GM18870 (cell line): ENCODE data around the gene BCOR.

ENCODE experiments used
- ATAC-seq: cut with Tn5 transposase; IDR thresholded peaks from one replicate; pipeline ENCODE4 v1.9.1; 2021; ENCODE audit warnings: moderate library complexity; ENCODE audit not compliant: unreplicated experiment

The BCOR gene

DNA sequence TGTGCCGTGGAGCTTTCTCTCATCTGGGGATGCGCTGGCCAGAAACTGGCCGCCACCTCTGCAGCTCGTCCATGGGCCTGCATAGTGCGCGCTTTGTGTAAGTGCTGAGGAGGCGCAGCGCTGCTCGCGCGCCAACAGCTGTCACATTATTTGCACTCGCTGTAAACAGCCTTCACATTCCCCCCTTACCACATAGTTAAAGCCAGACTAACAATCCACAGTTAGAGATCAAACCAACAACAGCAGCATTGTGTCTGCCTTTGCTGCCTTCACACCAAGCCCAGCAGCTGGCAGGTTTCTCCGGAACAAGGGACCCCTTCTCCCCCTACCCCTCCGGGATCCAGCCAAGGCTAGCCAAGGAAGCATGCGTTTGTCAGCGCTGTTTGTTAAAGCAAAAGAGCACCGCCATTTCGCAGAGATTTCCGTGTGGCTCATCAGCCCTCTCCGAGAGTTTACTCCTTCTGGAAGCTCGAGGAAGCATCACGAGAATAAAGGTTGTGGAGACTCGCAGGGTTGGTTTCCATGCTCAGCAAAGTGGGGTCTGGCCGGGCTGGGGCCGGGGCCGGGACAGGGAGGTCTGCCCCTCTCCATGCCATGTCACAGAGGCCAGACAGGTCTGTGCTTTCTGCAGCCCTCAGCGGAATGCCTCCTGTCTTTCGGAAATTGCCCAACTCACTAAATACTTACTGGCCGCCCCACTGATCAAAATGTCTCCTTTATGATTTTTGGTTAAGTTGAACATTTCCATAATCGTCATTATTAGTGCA, 11.0 kb downstream of the BCOR start:
- ATAC-seq = no peak

DNA sequence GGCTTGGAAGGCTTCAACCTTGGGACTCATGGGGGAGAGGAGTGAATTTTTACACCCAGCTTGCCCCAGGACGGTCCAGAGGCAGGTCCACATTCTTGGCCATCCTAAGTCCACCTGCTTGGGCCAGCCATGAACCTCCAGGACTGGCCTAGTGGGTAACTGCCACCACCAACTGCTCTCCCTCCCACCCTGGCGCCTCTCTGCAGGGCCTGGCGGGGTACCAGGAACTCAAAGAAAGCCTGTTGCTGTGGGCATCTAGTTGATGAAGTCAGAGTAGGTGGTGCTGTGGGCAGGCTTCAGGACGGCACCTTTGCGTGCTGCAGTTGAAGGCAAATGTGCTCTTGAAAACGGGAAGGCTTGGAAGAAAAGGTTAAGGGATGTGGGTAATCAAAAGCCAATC, 12.0 kb downstream of the BCOR start:
- ATAC-seq = no peak

DNA sequence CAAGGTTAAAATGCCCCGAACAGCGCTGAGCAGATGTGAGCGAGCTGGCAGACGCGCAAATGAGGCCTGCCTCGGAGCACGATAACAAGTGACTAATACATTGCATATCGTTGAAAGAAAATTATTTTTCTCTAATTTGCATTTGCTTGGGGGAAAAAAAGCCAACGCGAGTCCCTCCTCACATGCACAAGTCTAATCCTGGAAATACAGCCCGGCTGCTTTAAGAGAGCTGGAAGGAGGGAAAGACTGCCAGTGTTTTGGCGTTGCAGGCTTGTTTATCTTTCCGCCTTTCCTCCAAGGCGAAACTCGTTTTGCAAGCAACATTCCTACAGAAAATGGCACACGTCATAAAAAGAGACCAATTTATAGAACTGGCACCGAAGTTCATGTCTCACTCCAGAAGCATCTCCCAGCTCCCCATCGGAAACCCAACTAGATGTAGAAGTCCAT, 12.6 kb downstream of the BCOR start:
- ATAC-seq = no peak

DNA sequence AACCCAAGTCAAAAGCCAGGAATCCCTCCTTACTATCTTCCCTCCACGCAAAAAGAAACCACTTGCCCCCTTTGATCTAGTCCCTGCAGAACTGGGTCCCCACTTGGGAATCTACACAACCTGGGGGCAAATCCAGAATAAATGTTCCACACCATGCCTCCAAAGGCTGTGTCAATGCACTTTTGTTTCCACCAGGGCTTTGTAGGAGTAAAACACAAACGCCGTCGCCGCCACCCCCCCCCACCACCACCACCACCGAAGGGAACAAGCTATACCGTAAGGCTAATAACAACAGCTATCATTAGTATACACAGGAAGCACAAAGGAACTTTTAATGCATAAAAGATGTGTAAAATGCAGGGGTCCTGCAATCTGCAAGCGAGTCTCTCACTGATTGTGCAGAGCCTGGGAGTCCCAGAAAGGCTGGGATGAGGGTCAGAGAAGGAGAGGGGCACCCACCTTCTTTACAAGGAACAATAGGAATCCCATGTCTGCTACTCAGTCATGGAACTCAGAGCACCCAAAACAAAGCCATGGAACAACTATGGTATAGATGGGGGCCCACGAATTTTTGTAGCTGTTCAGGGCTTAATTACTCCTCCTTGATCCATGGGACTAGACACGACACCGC, 13.2 kb downstream of the BCOR start:
- ATAC-seq = no peak

DNA sequence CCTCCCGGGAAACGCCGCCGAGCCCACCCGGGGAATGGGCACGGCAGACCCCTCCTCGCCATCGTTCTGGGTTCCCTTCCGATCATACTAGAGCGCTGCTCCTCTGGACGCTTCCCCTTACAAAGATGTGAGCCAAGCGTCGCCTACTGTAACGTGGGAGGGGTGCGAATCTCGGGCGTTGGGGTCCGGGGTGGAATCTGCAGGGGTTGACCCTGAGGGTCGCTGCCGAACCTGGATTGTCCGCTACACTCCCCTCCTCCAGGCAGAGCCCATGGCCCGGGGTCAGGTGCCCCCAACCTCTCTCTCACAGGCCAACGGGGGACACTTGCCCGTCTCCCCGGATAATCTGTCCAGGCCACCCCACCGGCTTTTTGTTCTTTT, 13.8 kb downstream of the BCOR start:
- no peak for ATAC-seq

DNA sequence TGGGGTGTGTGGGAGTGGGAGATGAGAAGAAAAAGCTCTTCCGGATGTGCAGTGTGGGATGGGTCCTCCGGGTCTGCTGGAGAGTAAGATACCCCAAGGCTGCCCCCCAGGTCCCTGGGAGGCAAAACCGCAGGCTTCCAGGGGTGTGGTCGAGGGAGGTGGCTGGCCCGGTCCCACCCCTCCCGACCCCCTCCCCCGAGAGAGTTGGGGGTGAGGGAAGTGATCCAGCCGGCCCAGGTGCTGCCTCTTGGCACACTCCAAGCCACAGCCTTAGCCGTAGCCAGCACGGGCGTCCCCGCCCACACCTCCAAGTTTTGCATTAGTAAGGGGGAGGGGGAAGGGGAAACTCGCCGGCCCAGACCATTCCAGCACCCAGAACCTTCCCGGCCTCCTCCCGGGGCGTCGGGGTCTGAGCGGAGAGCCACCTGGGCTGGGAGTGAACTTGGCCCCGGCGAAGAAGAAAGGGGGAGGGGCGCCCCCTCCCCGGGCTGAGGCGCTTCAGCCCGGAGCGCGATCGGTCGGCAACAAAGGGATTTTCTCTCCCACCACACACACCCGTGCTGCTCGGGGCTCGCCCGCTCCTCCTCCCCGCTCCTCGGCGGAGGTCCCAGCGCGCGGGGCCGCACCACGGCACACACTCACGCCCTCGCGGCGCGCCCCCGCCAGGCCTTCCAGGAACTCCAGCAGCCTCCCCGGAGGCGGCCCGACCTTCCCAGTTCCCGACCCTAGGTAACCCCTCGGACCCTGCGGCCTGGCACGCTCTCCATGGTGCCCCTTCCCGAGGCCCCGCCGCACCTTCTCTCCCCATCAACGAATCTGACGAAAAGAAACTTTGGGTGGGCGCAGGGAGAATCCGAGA, 14.4 kb downstream of the BCOR start:
- no peak for ATAC-seq

DNA sequence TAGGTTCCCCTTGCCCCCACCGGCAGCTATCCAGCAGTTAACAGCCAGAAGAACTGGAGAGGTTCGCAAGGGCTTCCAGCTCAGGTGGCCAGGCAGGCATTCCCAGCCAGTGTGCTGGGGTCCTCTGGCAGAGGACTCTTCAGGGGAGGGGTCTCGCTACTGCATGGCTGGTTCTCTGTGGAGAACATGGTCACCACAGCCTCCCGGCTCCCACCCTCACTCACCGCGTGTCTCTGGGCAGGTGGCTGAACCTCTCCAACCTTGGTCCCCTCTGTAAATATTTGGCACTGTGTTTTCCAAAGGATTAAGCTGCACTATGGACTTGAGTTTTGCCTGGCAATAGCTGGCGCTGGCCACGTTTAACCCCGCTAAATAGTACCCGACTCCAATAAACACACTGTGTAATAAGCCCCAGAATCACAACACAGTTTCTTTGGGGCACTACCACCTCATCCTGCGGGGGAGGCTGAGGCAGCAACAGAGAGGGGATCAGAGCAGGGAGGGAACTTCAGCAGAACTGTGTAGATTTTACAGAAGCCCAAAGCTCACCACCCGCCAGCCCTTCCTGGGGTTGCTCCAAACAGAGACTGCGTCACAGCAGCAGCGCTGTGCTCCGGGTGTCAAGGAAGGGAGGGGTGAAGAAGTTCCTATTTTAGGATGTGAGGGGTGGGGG, 15.2 kb downstream of the BCOR start:
- ATAC-seq = no peak

DNA sequence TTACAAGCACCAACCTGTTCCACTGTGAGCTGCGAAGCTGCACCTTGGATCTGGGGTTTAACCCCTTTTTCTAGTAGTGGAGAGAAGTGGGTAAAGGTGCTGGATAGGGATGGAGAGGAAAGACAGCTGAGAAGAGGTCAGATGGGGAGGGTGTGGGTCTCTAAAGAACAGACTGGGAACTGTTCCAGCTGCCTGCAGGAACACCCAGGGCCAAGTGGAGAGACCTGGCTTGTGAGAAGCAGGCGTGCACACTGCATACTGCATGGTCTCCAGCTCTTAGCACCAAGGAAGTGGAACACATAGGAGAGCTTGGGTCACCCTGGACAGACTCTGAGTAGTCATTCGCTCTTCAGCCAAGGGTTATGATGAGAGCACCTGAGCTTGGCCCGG, 16.1 kb downstream of the BCOR start:
- ATAC-seq = no peak

DNA sequence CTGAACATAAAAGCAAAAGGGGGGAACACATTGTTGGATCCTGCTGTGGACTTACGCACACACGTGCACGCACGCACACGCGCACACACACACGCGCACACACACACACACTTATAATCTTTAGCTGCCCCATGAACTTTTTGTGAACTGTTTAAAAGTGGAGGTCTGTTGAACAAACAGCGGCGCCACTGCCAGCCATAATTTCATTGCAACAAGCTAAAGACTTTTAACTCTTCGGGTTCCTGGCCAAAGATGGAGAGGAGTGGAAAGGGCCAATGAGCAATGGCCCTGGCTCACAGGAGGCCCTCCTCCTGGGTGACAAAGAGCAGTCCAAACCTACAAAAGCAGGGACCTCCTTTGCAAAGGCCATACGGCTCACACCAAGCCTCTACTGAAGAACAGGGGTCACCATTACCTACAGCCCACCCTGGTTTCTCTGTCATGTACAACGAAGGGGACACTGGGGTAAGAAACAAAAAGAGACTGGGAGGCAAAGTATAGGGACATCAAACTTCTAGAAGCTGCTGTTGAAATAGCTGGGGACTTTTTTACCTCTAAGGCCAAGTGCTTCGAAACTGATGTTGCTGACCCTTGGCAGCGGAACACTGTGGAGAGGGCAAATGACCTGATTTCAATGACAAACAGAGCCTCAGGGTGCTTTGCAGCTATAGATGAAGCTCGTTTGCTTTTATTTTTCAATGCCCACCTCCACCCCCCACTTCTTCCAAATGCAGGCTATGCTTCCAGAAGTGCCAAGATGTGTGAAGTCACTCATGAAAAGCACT, 16.7 kb downstream of the BCOR start:
- ATAC-seq = no peak

DNA sequence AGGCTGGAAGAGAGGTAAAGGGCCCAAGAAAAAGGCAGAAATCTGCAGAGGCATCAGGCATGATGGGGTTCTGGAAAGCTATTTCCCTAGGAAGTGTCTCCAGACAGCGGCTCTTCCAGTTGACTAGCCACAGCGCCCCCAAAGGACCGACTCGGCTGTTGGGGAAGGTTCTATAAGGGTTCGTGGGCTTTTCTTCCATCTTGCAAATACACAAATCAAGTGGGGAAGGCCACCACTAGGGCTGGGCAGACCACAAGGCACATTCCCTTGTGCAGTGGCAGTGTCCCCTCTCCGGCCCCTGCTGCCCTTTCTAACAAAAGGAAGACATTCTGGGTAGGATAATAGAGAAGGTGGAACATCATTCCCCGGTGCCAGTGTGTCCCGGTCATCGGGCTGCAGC, 18.2 kb downstream of the BCOR start:
- ATAC-seq = no peak

DNA sequence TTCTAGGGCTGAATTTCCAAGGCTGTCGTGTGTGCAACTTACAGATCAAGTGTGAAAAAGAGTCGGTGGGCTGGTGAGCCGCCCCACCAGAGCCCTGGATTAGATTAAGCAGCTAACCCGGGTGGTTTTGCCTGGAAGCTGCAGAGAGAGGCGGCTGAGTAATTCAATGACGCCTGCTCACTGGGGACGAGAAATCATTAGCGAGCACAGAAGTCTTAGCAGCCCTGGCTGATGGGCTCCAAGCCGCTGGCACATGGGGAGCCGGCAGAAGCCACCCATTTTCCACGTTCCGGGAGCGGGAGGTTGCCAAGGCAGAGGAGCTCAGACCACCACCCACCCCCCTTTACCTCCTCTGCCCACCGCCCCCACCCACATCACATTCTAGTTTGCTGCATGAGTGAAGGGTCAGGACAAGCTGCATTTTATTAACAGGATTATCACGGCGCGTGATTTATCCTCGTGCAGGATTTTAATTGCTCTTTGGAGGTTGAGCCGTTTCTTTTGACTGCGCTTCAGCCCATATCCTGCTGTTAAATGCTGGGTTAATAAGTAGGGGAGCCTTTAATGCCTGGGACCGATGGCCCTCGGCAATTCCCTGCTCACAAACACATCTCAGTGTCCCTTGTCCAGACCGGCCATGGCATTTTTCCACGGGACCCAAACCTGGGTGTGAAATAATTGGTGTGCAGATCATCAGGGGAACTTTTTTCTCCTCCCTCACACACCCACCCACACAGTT, 19.1 kb downstream of the BCOR start:
- ATAC-seq = no peak

DNA sequence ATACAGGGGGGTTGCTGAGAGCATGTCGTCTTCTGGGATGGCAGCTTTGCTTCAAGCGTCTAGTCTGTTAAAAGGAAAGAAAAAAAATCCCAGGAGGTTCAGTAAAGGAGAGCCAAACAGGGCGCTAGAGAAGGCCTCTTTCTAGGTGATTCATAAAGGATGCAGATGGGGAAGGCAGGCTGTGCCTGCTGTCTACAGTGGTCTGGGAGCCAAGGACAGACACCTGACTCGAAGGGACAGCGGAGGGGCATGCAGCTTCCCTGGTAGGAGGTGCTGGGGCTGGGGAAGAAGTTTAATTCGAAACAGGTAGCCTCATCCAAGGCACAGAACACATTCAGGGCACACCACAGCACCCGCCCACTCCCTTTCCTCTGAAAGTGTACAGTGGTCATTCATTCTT, 19.9 kb downstream of the BCOR start:
- no peak for ATAC-seq

DNA sequence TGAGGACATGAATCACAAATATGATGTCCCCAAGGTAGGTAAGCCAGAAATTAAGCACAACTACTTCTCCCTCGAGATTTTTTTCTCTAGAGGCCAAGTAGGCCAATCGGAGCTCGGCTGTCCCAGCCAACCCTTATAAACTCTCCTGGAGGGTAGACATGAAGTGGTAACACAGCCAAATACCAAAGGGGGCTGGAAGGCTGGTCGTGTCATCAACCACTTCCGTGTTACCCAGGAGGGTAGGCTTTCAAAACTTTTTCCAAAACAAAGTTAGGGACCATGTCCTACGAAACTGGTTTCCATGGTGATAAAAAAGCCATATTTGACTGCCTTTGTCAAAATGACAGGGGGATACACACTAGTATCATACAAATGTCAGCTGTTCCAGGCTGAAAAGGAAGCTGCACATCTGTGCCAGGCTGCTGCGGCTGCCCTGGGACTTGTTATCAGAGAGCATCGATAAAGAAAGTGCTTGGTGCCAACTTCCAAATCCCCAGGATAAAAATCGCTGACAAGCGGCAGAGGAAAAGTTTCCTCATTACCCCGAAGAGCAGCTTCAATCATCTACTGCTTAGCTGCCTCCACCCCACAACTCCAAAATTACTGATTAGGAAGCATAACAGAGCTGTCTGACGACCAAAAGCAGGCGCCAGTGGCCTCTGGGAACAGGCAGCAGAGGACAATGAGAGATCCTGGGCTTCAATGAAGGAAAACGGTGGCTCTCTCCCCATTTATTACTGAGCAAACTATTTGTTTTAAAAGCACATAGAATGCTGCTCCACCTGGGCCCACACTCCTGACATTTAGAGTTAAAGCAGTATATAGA, 20.8 kb downstream of the BCOR start:
- no peak for ATAC-seq

DNA sequence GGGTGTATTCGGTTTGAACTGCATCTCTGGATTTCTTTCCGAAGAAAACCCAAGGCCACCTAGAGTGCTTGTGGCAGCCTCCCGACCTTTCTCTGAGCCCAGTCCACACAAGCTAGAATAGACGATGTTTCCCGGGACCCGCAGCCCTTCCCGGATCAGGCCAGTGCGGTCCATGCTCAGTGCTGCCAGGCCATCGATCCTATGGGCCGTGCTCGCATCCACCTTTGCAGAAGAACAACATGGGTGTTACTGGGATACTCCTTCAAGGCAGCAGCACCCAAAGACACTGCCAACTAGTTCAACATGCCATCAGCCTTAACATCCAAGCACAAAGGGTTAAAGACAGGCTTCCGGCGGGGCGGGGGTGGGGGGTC, 22.8 kb downstream of the BCOR start:
- no peak for ATAC-seq

DNA sequence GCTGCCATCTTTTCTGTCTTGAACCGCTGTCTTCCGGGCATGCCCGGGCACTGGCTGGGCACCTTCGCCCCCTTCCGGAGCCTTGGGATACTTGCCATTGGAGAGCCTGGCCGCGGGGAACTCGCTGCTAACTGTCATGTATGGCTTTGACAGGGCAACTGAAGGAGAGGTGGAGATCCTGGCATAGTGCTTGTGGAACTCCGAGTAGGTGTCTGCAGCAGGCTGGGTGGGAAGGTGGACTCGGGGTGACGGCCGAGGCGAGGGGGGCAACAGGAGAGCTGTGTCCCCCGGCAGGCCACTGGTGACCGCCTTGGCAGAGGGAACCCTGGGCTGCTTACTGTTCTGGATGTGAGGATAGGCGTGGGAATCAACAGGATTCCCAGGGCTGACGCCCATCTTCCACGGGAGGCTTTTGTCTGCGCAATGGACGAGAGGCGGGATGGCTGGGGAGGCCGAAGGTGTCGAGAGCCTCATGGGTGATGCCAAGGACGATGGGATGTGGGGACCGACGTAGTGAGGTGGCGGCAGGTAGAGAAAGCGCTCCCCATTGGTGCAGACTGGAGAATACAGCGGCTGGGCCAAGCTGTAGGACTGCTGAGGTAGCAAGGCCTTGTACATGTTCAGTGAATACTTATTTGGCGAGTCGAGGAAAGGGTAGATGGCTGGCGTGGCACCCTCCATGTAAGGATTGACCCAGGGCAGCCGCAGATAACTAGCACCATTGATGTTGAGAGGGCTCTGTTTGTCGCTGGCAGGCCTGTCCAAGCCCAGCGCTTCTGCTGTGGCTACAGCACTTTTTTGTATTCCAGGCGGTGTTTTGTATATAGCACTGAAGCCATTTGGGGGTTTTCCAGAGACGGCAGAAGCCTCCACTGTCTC, 23.4 kb downstream of the BCOR start:
- ATAC-seq = no peak

DNA sequence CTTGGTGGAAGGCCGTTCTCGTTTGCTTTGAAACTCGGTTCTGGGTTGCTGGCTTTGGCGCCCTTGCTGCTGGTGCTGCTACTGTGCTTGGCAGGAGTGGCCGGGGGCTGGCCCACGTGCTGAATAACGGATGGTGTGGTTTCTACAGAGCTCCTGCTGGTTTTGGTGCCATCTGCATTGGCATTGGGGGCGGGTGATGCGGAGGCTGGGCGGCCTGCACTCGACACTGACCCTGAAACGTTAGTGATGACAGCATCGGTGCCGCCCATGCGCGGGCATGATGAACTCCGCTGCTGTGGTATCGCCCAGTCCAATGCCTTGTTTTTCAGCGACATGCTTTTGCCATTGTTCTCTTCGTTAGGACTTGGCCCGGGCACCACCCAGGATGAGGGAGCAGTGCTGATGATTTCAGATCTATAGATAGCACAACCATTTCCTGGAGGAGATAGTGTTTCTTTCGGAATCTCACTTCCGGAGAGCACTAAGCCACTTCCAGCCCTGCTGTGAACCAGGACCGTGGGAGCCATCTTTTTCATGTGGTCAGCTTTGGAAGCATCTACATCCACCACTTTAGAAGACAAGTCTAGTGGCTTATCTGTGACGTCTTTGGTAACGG, 24.2 kb downstream of the BCOR start:
- ATAC-seq = no peak

DNA sequence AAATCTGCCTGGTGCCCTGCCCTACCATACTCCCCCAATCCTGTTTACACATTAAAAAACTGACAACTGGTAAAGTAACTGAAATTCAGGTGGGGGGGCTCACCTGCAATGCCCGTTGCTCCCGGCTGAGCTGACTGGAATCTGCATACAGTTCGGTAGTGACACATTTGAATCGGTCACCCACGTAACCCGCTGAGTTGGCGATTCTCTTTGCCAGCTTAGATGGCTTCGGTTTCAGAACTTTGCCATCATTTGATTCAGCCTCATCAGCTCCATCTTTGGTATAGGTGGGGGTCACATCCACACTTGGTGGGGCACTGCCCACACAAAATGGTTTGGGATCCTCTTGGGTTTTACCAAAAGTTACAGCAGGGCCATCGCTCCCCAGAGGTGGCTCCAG, 25.5 kb downstream of the BCOR start:
- no peak for ATAC-seq

DNA sequence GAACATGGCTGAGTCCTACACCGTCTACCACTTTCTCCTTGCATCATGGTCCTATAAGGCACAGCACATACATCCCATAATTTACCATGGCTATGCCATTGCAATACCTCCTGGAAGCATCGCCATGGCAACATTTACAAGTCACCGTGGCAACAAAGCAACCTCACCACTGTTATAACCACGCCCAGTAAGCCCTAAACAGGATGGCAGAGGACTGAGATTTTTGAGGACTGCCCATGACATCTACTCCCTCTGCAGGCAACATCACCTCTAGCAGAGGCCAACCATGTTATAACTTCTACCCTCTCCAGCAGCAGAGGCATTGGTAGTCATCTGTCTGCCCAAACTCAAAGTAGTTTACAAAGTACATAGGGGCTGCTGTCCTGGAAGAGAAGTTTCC, 29.7 kb downstream of the BCOR start:
- ATAC-seq = no peak
